Parathyroid adenoma (tissue), 2 donors: ENCODE measurements around the gene PDXDC1.
"Not testable (repeated sequence)": the region's sequence is repeated elsewhere in the genome, so short reads cannot be mapped to it uniquely, and the experiment has no call there.

Experiments used
- H2AFZ ChIP-seq: fragments of 300-600 bp; sonication (generic); one replicate; pipeline ENCODE4 v1.7.0; 2017; ENCODE audit warnings: antibody characterized with exemption, mild to moderate bottlenecking
- H3K27ac ChIP-seq: fragments of 300-600 bp; sonication (generic); one replicate; pipeline ENCODE4 v1.7.0; 2017
- H3K27me3 ChIP-seq: fragments of 300-600 bp; sonication (generic); one replicate; pipeline ENCODE4 v1.7.0; 2017; ENCODE audit warnings: low read length; ENCODE audit not compliant: control insufficient read depth, insufficient read depth
- H3K36me3 ChIP-seq: fragments of 300-600 bp; sonication (generic); one replicate; pipeline ENCODE4 v1.7.0; 2017; ENCODE audit warnings: low read length; ENCODE audit not compliant: control insufficient read depth, insufficient read depth
- H3K4me1 ChIP-seq: fragments of 300-600 bp; sonication (generic); one replicate; pipeline ENCODE4 v1.7.0; 2017; ENCODE audit warnings: control low read depth
- H3K4me2 ChIP-seq: fragments of 300-600 bp; sonication (generic); one replicate; pipeline ENCODE4 v1.7.0; 2017; ENCODE audit warnings: low read length
- H3K4me3 ChIP-seq: fragments of 300-600 bp; sonication (generic); one replicate; pipeline ENCODE4 v1.7.0; 2017; ENCODE audit warnings: low read depth, low read length
- H3K79me2 ChIP-seq: fragments of 300-600 bp; sonication (generic); one replicate; pipeline ENCODE4 v1.7.0; 2017; ENCODE audit warnings: control low read depth
- H3K9ac ChIP-seq: fragments of 300-600 bp; sonication (generic); one replicate; pipeline ENCODE4 v1.7.0; 2017; ENCODE audit warnings: mild to moderate bottlenecking
- H3K9me3 ChIP-seq: fragments of 300-600 bp; sonication (generic); one replicate; pipeline ENCODE4 v1.7.0; 2017; ENCODE audit warnings: low read length; ENCODE audit not compliant: control insufficient read depth
- TF ChIP-seq, protein P1 (sequence below): fragments of 300-600 bp; sonication (generic); IDR thresholded peaks from one replicate; pipeline ENCODE4 v1.7.0; 2017; ENCODE audit warnings: antibody characterized with exemption, mild to moderate bottlenecking
- donor health status: primary hyperparathyroidism.

PDXDC1 gene

GRCh38 chr16:14961405-14962186 lies 13.2 kb upstream of the PDXDC1 start:
- H3K9me3 ChIP-seq = no peaks in the 10 kb centered on the region
- no peaks in the 10 kb centered on the region for H3K36me3 ChIP-seq

GRCh38 chr16:14963281-14964173 lies 11.3 kb upstream of the PDXDC1 start:
- H2AFZ ChIP-seq = no peak overlapping the region
- H3K9me3 ChIP-seq = no peaks in the 10 kb centered on the region
- no peak overlapping the region for H3K27ac ChIP-seq
- no peaks in the 10 kb centered on the region for H3K4me1 ChIP-seq
- no peaks in the 10 kb centered on the region for H3K79me2 ChIP-seq
- H3K9ac ChIP-seq = no peak overlapping the region
- TF ChIP-seq, protein P1, sequence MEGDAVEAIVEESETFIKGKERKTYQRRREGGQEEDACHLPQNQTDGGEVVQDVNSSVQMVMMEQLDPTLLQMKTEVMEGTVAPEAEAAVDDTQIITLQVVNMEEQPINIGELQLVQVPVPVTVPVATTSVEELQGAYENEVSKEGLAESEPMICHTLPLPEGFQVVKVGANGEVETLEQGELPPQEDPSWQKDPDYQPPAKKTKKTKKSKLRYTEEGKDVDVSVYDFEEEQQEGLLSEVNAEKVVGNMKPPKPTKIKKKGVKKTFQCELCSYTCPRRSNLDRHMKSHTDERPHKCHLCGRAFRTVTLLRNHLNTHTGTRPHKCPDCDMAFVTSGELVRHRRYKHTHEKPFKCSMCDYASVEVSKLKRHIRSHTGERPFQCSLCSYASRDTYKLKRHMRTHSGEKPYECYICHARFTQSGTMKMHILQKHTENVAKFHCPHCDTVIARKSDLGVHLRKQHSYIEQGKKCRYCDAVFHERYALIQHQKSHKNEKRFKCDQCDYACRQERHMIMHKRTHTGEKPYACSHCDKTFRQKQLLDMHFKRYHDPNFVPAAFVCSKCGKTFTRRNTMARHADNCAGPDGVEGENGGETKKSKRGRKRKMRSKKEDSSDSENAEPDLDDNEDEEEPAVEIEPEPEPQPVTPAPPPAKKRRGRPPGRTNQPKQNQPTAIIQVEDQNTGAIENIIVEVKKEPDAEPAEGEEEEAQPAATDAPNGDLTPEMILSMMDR = no peak
- no peaks in the 10 kb centered on the region for H3K27me3 ChIP-seq
- no peak overlapping the region for H3K4me2 ChIP-seq
- no peaks in the 10 kb centered on the region for H3K36me3 ChIP-seq
- H3K4me3 ChIP-seq = no peak overlapping the region

More at GRCh38 chr16:14961405-14962186, 13.2 kb upstream of the PDXDC1 start:
- no peaks in the 10 kb centered on the region for H3K4me1 ChIP-seq
- TF ChIP-seq, protein P1 = no peak
- H2AFZ ChIP-seq = no peak overlapping the region
- no peaks in the 10 kb centered on the region for H3K27me3 ChIP-seq
- no peak overlapping the region for H3K4me2 ChIP-seq
- H3K9ac ChIP-seq = no peak overlapping the region
- H3K79me2 ChIP-seq = no peaks in the 10 kb centered on the region
- no peak overlapping the region for H3K4me3 ChIP-seq
- H3K27ac ChIP-seq = no peak overlapping the region

GRCh38 chr16:14965328-14965727 lies 9.5 kb upstream of the PDXDC1 start:
- no peak overlapping the region for H3K4me3 ChIP-seq
- H3K27ac ChIP-seq = no peak overlapping the region
- no peaks in the 10 kb centered on the region for H3K27me3 ChIP-seq
- no peaks in the 10 kb centered on the region for H3K9me3 ChIP-seq
- H3K4me1 ChIP-seq = no peaks in the 10 kb centered on the region
- no peaks in the 10 kb centered on the region for H3K79me2 ChIP-seq
- no peak overlapping the region for H3K4me2 ChIP-seq
- H3K36me3 ChIP-seq = no peaks in the 10 kb centered on the region
- TF ChIP-seq, protein P1 = no peak
- H3K9ac ChIP-seq = no peak overlapping the region
- no peak overlapping the region for H2AFZ ChIP-seq

GRCh38 chr16:14969795-14970194 lies 5.0 kb upstream of the PDXDC1 start:
- not testable (repeated sequence) for H3K4me2 ChIP-seq, H2AFZ ChIP-seq, H3K27me3 ChIP-seq, H3K4me1 ChIP-seq, H3K4me3 ChIP-seq, H3K9me3 ChIP-seq, H3K27ac ChIP-seq, H3K36me3 ChIP-seq, H3K9ac ChIP-seq, H3K79me2 ChIP-seq

DNA sequence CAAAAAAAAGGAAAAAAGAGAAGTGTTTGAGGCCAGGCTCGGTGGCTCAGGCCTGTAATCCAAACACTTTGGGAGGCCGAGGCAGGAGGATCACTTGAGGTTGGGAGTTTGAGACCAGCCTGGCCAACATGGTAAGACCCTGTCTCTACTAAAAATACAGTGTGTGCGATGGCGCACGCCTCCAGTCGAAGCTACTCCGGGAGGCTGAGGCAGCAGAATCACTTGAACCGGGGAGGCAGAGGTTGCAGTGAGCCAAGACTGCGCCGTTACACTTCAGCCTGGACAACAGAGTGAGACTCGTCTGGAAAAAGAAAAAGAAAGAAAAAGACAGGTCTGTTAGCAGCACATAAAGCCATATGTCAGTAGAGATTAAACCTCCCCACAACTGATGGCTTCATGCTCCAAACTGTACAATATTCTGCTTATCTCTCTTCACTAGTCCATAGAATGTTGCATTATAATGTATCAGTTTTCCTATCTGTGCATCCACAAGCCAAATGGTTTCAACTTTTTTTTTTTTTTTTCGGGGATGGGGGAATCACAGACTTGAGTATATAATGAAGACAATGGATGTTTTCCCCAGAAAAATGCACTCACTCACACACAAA lies 3.1 kb upstream of the PDXDC1 start:
- not testable (repeated sequence) for H3K4me1 ChIP-seq, H3K27me3 ChIP-seq, H3K9ac ChIP-seq, H3K4me3 ChIP-seq, H3K9me3 ChIP-seq, H3K4me2 ChIP-seq, H3K36me3 ChIP-seq, H2AFZ ChIP-seq, H3K27ac ChIP-seq
- peaks cover 13% of the 10 kb centered on the region for H3K79me2 ChIP-seq

GRCh38 chr16:14973785-14974322 lies 972 bp upstream of the PDXDC1 start:
- H3K27ac ChIP-seq = not testable (repeated sequence)

DNA sequence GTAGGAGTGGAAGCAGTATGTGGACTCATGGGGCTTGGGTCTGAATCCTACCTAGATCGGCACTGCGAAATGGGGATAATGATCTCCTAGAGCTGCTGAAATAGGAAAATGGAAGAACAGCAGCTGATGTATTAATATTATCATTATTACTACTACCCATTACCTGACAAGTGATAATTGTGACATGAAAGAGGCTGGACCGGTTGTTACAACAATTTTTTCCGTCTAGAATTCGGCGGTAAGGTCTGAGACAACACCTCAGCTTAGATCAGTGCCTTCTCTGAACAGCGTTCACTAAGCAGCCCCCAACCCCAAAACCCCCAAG lies 533 bp upstream of the PDXDC1 start:
- Histone ChIP-seq H3K79me2 (peaks cover 27% of the 10 kb centered on the region), H2AFZ (peak overlapping the region; percentile 98), H3K4me3 (peak overlapping the region; percentile 83), H3K9ac (peak overlapping the region; percentile 92), H3K27ac (peak overlapping the region; percentile 80), H3K4me2 (peak overlapping the region; percentile 75)
- not testable (repeated sequence) for H3K9me3 ChIP-seq, H3K27me3 ChIP-seq, H3K4me1 ChIP-seq, H3K36me3 ChIP-seq

More at GRCh38 chr16:14973785-14974322, 972 bp upstream of the PDXDC1 start:
- H3K27me3 ChIP-seq, H3K9me3 ChIP-seq, H3K36me3 ChIP-seq, H3K4me1 ChIP-seq, H2AFZ ChIP-seq, H3K9ac ChIP-seq: not testable (repeated sequence)
- peak overlapping the region; percentile 83 for H3K4me3 ChIP-seq
- peak overlapping the region; percentile 75 for H3K4me2 ChIP-seq
- peaks cover 22% of the 10 kb centered on the region for H3K79me2 ChIP-seq
